Stromal cell of bone marrow (primary cell): ENCODE results near the gene TMPRSS2.

Experiments
- DNase-seq: peaks from one replicate; pipeline ENCODE4 v3.0.0-alpha.2; 2012; ENCODE audit warnings: low read depth

TMPRSS2 gene

DNA sequence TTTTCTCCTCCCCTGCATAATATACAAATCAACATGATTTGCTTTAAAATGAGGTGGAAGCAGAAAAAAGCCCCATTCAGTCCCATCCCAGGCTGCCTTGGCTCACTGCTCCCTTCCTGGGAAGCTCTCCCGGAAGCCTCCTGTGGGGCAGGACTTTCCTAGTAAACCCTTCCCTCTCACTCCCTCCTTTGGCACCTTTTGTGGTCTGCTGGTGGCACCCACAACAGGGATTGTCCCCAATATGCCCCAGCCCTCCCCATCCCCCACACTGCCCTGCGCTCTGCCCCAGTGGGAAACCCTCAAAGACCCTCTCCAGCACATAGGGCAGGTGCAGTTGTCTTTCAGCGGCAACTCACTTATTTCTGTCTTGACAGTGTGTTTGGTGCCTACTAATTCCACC is 1.8 kb upstream of the TMPRSS2 start:
- DNase-seq, result no peak

DNA sequence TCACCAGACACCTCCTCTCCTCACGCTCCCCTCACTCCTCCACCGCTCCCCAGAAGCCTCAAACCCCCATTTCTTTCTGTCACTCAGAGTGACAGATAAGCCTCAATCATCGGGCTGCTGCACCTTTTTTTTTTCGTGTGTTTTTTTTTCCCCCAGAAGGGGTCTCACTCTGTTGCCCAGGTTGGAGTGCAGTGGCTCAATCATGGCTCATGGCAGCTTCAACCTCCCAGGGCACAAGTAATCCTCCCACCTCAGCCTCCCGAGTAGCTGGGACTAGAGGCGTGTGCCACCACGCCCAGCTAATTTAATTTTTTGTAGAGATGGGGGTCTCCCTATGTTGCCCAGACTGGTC is 1.2 kb upstream of the TMPRSS2 start:
- DNase-seq, result no peak

DNA sequence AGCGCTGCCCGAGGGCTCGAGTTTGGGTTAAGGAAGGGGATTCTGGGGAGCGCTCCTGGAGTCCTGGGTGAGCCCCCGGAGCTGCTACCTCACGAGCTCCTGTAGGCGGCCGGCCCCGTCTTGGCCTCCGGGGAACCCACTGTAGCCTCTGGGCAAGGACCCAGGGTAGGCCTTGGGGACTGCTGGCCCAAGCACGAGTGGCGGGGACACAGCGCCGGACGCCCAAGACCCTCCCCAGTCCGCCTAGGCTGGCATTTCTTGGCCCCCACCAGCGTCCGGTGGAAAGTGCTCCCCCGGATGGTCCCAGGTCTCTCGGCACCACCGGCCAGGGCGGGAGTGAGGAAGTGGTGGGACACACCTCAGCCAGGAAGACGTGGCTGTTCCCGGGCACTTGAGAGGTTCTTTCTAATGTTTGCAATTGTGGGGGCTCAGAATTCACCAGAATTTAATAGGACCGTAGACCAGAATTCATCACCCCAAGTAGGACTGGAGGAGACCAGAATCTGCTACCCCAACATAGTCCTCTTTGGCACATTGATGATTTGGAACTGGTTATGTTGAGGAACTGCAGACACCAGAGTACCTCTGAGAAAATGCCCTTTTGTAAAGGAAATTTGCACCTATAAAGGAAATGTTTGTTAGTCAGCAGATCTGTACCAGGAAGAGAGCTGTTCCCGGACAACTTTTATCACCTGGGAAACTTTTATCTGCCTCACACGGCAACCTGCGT is 622 bp upstream of the TMPRSS2 start:
- DNase-seq, result no peak

DNA sequence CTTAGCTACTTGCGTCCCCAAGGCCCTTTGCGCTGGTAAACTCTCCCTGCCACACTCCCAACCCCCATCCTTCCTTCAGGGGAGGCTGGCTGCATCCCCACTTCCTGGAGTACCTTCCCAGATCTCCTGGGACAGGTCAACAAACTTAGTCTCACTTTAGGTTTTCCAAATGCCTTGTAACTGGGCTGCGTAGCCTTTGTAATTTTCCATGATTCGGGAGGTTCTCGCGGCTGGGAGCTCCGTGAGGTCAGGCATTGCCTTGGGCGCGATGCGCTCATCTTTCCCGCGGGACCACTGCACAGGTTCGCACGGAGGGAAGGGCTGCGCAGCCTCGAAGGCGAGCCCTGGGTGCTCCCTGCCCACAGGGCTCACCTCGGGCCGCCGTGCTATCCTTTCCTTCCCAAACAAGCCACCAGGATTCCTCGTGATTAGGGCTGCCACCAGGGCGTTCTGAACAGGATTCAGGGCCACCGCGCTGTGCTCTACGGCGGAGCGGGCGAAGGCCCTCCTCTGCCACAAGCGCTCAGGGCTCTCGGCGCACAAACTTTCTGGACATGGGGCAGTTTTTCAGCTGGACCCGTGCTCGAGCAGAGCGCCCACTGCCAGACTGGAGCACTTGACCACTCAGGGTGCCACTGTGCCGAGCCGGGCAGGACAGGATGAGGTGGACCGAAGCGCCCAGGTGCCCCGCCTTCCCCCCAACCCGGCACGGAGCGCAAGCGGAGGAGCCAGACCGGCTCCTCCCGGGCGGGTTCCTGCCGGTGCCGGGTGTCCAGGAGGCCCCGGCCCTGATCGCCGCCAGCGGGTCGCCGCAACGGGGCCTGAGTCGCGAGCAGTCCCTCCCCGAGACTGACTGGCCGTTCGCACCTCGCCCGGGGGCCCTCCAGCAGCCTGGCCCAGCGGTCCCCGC is 1.1 kb downstream of the TMPRSS2 start:
- DNase-seq, result no peak

DNA sequence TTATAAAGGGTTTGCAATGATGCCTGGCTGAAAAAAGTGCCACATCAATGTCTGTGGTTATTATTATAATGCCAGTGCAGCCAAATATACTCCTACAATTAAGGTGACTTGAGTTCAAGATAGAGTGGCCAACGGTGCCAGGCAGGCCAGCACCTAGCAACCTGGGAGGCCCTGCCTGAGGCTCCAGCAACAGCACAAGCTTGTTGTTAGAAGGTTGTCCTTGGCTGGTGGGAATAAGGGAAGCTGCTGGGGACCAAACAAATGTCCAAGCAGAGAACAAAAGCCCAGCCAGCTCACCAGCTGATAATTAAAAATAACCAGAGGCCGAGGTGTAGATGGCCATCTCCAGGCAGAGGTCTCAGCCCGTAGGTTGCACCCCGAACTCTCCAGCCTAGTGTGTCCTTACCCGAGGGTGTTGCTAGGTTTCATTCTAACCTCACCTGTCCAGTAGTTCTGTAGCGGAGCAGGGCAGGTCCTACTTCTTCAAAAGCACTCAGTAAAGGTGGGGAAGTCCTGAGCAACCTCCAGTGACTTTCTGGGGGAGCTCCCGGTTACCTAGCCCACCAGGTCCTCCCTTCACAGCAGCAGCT is 1.9 kb downstream of the TMPRSS2 start:
- no peak for DNase-seq

DNA sequence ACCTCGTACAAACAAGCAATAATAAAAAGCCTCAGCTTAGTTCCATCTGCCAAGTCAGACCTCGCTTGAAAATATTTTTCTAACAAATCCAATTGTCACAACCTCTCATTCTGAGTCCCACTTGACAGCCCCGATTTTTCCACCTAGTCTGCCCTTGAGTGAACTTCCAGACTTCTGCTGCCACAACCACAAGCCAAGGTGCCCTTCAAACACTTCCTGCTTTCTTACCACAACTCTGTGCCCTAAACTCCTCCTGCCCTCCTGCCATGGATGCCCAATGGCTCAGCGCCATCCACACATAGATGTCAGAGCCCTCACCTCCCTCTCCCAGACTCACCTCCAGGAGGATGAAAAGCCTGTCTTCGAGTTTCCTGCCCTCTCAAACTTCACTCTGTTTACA is 3.9 kb downstream of the TMPRSS2 start:
- DNase-seq, result no peak

DNA sequence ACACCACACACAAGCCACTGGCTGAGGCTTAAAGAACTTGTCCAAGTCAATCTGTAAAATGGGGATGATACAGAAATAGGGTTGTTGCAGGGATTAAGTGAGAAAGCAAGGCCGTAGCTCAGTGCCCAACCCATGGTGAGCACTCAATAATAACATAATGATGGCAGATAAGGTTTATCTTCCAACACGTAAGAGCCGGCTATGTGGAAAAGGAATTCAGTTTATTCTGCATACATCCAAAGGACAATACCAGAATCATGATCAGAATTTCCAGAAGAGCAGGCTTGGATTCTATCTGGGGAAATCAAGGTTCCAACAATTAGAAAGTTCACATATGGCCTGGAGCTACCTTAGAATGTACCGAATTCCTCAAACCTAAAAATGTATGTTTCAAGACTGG is 4.6 kb downstream of the TMPRSS2 start:
- no peak for DNase-seq

DNA sequence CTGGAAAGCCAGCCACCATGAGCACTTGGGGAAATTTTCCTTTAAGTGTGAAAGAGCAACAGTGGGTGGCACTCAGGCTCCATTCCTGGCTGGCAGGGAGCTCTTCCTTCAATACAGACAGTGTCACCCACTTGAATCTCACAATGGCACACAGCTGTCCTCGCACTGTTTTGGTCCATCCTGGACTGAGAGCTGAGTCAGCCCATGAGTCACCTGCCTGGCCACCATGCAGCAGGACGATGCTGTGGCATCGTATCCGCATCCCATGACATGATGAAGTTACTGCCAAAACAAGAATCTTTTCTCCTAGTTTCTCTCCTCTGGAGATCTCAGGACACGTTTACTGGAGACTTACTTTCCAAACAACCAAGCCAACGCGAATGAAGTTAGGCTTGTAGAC is 6.0 kb downstream of the TMPRSS2 start:
- DNase-seq, result no peak

DNA sequence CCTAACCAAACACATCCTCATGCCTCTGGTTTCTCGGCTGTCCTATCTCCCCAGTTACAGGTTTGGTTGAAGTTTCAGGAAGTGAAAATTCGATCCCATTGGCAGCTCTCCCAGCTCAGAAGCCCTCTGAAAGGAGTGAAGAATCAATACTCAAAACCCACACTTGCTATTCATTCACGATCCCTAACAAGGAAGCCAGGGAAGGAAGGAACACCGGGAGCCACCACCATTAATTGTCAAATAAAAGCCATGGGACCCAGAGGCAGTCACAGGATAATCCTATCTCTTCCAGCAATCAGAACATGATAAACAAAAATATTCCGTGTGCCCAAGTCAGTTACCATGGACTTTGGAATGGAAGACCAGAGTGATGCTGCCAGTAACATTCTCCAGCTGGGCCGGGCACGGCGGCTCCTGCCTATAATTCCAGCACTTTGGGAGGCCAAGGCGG is 7.0 kb downstream of the TMPRSS2 start:
- no peak for DNase-seq

DNA sequence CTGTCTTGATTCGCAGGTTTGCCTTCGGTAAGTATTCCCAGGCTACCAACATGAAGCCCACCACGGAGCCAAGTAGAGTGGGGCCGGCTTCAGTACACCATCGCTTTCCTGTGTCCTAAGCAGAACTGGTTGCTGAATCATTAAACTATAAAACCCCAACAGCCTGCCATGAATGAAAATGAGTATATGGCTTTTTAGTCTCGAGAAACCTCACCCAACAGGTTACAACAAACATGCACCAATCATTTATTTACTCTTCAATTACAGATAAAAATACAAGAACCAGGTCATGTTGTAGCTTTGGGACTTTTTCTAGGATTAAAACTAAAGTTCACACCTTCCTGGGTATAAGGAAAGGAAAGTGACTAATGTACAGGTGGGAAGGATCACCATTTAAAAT is 7.6 kb downstream of the TMPRSS2 start:
- no peak for DNase-seq

DNA sequence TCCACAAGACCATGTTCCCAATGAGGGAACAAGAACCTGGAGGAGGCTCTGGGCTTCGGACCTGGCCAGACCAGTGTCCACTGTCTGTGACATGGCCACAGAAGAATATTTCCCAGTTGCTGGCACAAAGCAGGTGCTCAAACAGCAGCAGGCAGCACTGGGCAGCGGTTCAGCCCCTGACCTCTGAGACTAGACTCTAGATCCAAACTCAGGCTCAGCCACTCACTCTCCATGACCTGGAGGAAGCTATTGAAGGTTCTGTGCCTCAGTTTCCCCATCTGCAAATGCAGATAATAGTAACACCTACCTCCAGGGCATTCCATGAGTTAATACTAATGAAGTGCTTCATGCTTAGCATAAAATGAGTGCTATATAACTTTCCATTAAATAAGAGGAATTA is 8.0 kb downstream of the TMPRSS2 start:
- no peak for DNase-seq

DNA sequence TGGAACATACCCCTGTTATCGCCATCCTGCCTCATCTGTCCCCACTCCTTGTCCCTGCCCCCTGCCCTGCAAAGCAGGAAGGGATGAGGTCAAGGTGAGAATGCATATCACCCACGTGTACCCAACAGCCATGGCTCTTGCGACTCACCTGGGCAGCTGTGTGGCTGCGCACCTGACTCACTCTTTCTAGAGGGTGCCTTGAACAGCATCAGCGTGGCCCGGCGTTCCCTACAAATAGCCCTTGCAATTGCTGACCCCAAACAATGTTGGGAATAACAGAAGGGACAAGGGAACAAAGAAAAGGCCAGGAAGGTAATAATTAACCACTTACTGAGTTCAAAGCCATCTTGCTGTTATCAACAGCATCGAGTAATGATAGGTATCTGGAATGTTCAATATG is 10.2 kb downstream of the TMPRSS2 start:
- no peak for DNase-seq

DNA sequence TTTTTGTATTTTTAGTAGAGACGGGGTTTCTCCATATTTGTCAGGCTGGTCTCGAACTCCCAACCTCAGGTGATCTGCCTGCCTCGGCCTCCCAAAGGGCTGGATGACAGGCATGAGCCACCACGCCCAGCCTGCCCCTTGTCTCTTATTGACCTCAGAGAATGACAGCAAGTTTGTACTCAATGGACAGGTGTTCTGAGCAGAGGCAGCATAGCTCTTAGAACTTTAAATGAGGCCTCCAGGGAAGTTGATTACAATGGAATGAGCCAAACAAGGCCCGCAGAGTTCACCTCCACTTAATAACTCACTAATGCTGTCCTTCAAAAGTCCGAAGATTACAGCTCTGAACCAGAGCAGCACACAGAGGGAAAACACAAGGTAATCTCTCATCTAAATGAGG is 10.9 kb downstream of the TMPRSS2 start:
- no peak for DNase-seq

DNA sequence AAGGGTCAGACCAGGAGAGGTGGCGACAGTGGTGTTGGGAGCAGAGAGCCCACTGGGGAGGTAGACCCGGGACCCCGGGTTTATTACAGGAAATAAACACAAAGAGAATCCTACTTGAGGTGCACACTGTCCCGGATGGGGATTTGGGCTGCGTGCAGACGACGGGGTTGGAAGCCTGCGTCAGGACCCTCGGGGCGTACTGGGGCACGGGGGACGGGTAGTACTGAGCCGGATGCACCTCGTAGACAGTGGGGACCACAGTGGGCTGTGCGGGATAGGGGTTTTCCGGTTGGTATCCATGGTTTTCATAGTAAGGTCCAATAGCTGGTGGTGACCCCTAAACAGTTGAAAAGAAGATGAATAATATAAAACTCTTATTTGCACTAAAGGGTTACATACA is 13.7 kb downstream of the TMPRSS2 start:
- DNase-seq, result no peak

DNA sequence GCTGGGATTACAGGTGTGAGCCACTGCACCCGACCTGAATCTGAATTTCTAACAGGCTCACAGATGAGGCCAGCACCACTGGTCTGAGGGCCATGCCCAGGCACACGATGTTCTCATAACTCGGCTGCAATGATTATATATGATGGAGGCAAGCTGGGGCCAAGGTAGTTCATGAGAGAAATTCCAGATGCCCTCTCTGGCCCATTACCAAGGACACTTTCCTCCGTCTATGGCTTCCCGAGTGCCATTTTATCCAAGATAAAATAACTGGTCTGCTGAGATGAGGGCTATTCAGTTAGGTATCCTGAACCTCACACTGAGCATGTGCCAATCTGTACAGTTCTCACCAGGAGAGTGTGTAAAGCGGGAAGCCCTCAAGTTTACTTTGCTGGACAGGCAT is 16.5 kb downstream of the TMPRSS2 start:
- no peak for DNase-seq

DNA sequence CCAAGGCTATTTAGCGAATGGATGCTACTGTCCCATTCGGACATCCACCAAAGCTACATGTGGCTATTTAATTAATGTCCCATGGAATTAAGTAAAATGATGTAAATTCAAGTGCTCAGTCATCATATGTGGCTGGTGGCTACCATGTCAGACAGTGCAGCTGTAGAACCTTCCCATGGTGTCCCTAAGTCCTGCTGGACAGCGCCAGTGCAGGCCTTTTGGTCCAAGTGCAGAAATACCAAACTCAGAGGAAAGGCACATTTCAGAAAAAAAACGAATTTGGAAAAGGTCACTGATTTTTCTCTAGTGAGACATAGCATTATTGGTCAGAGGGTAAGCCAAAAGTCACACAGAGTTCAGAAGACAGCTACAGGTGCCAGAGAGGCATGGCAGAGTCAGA is 17.6 kb downstream of the TMPRSS2 start:
- DNase-seq, result no peak

DNA sequence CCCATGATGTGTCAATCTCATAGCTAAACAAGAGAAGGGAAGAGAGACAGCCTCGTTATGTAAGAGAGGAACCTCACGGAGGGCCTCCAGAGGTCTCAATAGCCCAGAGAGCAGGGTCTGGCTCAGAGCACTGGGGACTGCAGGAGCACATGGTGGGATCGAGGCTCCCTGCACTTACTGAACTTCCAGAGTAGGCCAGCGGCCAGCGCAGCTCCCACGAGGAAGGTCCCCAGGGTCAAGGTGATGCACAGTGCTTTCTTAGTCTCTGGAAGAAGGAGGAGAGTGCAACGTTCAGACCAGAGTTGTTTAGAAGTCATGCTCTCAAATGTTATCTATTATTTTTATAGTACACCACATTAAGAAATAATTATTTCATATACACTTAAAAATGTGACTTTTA is 18.6 kb downstream of the TMPRSS2 start:
- DNase-seq, result no peak

DNA sequence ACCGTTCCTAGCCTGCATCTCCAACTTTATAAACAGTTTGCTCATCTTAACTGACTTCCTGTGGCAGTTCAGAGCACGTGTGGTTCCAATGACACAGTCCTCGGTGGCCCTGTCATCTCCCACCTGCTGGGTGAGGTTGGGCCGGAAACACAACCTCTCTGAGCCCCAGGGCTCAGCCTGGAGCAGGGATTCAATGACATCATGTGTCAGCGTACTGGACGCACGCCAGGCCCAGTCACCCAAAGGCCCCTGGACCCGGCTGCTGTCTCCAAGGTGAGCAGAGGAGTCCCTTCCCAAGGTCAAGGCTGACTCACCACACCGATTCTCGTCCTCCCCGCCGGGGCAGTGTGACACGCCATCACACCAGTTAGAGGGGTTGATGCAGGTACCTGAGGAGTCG is 19.9 kb downstream of the TMPRSS2 start:
- no peak for DNase-seq

DNA sequence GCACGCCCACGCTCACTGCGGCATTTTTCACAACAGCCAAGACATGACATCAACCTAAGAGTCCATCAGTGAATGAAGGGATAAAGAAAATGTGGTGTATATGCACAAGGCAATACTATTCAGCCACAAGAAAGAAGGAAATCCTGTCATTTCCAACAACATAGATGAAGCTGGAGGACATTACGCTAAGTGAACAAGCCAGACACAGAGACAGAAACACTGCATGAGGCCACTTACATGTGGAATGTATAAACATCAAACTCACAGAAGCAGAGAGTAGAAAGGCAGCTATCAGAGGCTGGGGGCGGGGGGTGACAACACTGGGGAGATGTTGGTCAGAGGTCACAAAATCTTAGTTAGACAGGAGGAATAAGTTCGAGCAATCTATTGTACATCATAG is 20.9 kb downstream of the TMPRSS2 start:
- DNase-seq, result no peak

DNA sequence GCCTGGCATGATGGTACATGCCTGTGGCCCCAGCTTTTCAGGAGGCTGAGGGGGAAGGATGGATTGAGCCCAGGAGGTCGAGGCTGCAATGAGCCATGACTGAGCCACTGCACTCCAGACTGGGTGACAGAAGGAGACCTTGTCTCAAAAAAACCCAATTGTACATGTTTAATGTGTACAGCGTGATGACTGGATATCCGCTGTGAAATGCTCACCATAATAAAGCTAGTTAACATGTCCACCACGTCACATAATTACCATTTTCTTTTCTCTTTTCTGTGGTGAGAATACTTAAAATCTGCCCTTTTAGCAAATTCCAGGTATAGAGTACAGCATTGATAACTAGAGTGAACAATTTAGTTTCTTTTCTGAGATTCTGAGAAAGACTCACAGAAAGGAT is 24.0 kb downstream of the TMPRSS2 start:
- no peak for DNase-seq

DNA sequence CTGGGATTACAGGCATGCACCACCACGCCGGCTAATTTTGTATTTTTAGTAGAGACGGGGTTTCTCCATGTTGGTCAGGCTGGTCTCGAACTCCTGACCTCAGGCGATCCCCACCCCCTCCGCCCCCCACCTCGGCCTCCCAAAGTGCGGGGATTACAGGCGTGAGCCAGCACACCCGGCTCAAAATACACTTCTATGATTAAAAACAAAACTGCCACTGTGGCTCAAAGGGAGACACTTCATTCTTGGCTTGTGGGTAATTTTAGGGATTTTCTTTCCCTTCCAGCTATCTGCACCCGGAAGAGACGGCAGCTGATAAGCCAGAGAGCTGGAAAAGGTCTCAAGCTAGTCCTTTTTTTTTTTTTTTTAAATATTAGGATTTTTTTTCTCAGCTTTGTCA is 24.5 kb downstream of the TMPRSS2 start:
- DNase-seq, result no peak

DNA sequence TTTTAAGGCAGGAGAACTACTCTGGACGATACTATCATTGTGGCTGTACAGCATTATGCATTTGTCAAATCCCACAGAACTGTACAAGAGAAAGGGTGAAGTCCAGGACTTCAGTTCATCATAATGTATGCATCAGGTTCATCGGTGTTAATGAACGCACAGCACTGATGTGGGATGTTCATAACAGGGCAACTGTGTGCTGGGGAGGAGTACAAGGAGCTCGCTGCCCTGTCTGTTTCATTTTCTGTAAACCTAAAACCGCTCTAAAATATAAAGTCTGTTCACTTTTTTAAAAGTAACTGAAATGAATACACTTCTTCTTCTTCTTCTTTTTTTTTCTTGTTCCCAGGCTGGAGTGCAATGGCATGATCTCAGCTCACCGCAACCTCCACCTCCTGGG is 25.0 kb downstream of the TMPRSS2 start:
- no peak for DNase-seq

DNA sequence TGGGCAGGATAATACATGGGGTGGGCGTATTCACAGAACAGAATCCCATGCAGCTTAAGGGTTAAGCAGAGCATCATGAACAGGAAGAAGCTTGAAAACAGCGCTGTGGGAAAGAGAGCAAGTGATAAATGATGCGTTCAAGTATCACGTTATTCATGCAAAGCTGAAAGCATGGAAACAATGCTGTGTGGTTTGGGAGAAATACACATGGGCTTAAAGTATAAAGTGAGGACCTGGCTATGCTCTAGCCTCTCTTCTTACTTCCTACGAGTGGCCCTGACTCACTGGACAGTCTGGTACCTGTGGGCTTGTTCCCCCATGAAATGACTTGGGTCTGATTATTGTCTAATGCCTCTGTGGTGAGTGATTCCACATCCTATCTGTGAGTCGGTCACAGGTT is 25.7 kb downstream of the TMPRSS2 start:
- peak; percentile 18 for DNase-seq
